GM21723 (cell line): ENCODE results near the gene SPATS2.
"Not testable (repeated sequence)": the region's sequence is repeated elsewhere in the genome, so short reads cannot be mapped to it uniquely, and the experiment has no call there.

ENCODE experiments used
- ATAC-seq: cut with Tn5 transposase; IDR thresholded peaks from one replicate; pipeline ENCODE4 v1.9.1; 2021; ENCODE audit warnings: mild to moderate bottlenecking, moderate library complexity; ENCODE audit not compliant: unreplicated experiment

The SPATS2 gene

DNA sequence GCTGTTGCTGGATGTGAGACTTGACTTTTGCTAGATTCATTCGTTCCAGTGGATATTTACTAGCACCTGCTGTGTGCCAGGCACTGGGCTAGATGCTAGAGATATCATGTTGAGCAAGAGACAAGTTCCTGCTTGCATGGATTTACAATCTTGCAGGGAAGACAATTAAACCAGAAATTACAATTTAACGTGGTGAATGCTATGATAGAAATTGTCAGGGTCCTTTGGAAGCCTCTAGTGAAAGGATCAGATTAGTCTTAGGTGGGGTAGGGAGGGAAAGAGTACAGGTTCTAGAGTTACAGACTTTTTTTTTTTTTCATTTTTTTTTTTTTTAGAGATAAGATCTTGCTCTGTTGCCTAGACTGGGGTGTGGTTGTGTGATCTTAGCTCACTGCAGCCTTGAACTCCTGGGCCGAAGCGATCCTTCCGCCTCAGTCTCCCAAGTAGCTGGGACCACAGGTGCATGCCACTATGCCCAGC lies 36.7 kb downstream of the SPATS2 start:
- no peak for ATAC-seq

- ATAC-seq = no peak
Measured at GRCh38 chr12:49404956-49405355, 37.7 kb downstream of the SPATS2 start.

- ATAC-seq = no peak
Measured at GRCh38 chr12:49410818-49411217, 43.6 kb downstream of the SPATS2 start.

- ATAC-seq = no peak
Measured at GRCh38 chr12:49413010-49413409, 45.7 kb downstream of the SPATS2 start.

DNA sequence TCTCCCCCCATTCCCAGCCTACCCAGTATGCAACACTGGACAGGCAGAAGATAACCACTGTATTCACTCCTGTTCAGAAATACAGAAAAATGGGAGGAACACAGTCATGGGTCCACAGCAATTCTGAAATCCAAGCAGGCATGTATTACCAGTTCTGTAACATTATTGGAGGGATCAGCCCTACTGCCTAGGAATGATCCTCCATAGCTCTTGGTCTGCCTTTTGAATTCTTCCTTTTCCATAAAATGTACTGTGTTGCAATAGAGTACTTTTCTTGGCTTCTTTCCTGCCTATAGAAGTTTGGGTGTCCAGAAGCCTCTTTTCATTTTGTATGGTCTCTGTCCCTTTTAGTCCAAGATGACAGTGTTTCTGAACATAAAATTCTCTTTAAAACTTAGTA lies 46.5 kb downstream of the SPATS2 start:
- ATAC-seq = no peak

GRCh38 chr12:49414364-49414763 lies 47.1 kb downstream of the SPATS2 start:
- no peak for ATAC-seq

- ATAC-seq = no peak
Measured at GRCh38 chr12:49415521-49415970, 48.3 kb downstream of the SPATS2 start.

- ATAC-seq = no peak
Measured at GRCh38 chr12:49416892-49417291, 49.6 kb downstream of the SPATS2 start.

- no peak for ATAC-seq
Measured at GRCh38 chr12:49417558-49417957, 50.3 kb downstream of the SPATS2 start.

DNA sequence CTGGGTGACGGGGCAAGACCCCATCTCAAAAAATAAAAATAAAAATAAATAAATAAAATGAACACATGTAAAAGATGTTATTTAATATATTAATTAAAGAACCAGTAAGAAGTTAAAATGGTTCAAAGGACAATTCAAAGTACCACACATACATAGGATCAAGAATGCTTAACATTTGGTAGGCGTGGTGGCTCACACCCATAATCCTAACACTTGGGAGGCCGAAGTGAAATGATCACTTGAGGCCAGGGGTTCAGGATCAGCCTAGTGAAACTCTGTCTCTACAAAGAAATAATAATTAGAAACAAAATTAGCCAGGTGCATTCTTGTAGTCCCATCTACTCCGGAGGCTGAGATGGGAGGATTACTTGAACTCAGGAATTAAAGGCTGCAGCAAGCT lies 53.3 kb downstream of the SPATS2 start:
- ATAC-seq = no peak

DNA sequence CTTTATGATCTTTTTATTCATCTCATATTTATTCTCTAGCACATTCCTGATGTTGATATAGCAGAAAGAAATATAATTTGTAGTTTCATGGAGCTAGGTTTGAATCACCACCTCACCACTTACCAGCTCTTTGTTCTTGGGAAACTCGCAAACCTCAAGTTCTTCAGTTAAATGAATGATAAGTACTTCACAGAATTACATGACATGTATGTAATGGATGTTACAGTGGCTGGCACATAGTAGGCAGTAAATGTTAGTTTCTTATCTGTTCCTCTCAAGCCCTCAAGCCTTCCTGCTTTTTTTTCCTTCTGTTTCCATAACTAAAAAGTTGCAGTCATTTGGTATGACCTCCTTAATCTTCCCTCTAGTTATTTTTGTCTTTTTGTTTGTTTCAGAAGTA lies 54.9 kb downstream of the SPATS2 start:
- ATAC-seq = no peak

GRCh38 chr12:49428793-49429192 lies 61.5 kb downstream of the SPATS2 start:
- peak; percentile 54 for ATAC-seq

DNA sequence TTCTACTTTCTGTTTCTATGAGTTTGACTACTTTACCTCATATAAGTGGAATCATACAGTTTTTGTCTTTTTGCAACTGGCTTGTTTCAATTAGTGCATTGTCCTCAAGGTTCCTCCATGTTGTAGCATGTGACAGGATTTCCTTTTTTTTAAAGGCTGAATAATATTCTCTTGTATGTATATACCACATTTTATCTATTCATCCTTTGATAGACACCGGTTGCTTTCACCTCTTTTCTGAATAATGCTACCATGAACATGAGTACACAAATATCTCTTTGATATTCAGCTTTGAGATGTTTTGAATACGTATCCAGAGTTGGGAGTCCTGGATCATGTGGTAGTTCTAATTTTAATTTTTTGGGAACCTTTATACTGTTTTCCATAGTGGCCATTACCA lies 65.4 kb downstream of the SPATS2 start:
- no peak for ATAC-seq

DNA sequence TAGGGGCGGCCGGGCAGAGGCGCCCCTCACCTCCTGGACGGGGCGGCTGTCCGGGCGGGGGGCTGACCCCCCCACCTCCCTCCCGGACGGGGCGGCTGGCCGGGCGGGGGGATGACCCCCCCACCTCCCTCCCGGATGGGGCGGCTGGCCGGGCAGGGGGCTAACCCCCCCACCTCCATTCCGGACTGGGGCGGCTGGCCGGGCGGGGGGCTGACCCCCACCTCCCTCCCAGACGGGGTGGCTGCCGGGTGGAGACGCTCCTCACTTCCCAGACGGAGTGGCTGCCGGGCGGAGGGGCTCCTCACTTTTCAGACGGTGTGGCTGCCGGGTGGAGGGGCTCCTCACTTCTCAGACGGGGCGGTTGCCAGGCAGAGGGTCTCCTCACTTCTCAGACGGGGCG lies 69.5 kb downstream of the SPATS2 start:
- not testable (repeated sequence) for ATAC-seq

GRCh38 chr12:49439042-49439441 lies 71.8 kb downstream of the SPATS2 start:
- no peak for ATAC-seq

GRCh38 chr12:49440035-49440434 lies 72.8 kb downstream of the SPATS2 start:
- no peak for ATAC-seq

- ATAC-seq = no peak
Measured at GRCh38 chr12:49442915-49443314, 75.7 kb downstream of the SPATS2 start.

- ATAC-seq = no peak
Measured at GRCh38 chr12:49446571-49446970, 79.3 kb downstream of the SPATS2 start.

- no peak for ATAC-seq
Measured at GRCh38 chr12:49448858-49449257, 81.6 kb downstream of the SPATS2 start.

DNA sequence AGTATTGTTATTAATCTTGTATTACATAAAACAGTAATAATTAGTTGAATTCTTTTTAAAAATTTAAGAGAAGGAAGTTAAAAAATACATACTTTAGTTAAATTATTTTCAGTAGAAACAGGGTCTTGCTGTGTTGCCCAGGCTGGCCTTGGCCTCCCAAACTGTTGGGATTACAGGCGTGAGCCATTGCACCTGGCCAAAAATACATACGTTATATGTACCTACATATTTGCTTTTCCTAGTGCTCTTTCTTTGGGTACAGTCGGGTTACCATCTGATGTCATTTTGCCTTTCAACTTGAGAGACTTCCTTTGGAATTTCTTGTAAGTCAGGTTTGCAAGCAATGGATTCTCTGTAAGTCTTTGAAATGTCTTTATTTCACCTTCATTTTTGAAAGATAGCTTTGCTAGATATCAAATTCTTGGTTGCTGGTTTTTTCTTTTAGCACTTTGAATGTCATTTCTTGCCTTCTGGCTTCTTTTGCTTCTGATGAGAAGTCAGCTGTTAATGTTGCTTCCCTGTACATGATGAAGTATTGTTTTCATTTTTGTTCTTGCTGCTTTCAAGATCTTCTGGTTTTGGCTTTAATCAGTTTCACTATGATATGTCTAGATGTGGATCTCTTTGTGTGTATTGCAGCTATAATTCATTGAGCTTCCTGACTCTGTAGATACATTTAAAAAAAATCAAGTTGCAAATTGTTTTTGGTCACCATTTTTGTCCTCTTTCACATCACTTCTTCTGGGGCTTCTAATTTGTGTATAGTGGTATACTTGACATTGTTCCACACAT lies 84.4 kb downstream of the SPATS2 start:
- no peak for ATAC-seq

GRCh38 chr12:49455501-49455900 lies 88.2 kb downstream of the SPATS2 start:
- no peak for ATAC-seq

DNA sequence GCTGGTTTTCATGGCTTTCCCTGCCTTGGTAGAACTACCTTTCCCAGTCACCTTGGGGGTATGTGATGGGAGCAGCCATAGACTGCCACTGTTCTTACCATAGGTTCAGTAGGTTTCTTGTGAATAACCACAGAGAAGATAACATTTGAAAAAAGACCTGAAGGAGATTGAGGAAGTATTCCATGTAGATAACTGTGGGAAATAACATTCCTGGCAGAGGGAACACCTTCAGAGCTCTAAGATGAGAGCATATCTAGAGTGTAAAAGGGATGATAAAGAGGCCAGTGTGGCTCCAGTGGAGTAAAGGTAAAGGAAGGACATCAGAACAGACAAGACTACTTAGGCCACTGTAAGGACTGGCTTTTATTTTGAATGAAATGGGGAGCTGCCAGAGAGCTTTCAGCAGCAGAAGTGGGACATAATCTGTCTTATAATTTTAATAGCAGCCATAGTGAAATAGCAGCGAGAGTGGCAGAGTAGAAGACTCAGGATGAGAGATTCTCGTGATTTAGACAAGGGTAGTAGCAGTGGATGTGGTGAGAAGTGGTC lies 88.9 kb downstream of the SPATS2 start:
- no peak for ATAC-seq

GRCh38 chr12:49458816-49459215 lies 91.6 kb downstream of the SPATS2 start:
- no peak for ATAC-seq
